HG02623 (cell line): ENCODE results near the gene OR10R2.

Source experiments
- ATAC-seq: cut with Tn5 transposase; IDR thresholded peaks from one replicate; pipeline ENCODE4 v1.9.1; 2021; ENCODE audit warnings: moderate library complexity; ENCODE audit not compliant: unreplicated experiment

The OR10R2 gene

DNA sequence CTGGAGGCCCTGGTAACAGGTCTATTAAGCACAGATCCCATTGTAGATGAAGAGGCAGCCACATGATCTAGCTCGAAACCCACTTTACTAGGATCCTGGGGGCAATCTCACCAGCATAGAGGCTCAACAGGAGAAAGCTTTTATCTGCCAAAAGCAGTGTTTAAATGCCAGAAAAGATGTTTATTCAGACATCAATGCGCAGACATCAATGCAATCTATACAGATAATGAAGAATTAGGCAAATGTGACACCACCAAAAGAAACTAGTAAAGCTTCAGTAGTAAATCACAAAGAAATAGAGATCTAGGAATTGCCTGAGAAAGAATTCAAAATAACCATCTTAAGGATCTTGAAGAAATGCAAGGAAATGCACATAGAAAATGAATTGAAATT is 49.6 kb downstream of the OR10R2 start:
- ATAC-seq = no peak

DNA sequence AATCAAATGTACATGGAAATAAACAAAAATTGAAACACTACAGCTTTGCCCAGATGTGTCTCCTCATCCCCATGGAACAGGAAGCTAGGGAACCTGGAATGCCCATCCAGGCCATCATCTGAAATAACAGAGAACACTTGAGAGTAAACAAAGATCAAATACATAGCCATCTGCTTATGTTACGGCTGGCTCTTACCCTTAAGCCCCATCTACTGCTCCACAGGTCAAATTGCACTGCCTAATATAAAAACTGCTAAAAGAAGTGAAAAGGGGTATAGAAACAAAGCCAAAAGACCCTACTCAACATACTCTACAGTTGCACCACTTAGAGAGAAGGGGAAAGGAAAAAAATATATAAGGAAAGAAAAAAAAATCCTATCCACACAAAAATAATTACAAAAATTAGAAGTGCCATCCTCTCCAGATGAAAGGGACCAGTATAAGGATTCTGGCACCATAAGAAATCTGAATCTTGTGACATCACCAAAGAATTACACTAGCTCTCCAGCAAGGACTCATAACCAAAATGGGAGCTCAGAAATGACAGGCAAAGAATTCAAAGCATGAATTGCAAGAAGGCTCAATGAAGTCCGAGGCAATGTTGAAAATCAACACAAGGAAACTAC is 55.3 kb downstream of the OR10R2 start:
- ATAC-seq = no peak
